Panc1 (cell line): ENCODE data around the gene CHCHD6. TPM values are rescaled to one million over a fixed set of nuclear protein-coding genes. Genes with fewer than 3 reads are reported as not detected.

Experiments
- ATAC-seq: fragments of 200-7000 bp; cut with Tn5 transposase; 2 replicates; pipeline ENCODE4 v1.9.1; 2020; ENCODE audit warnings: mild to moderate bottlenecking, moderate library complexity
- BruUV-seq: library from RNA; stranded (reverse); fragments of 400-500 nt; replicated peaks from 2 replicates; lab custom pipeline; 2021; lab: Mats Ljungman, UMichigan
- CTCF ChIA-PET: fragments of 300-600 bp; sonication (Branson Sonifier 250); formaldehyde crosslinking; loops from one replicate; lab custom pipeline; 2022; ENCODE audit warnings: antibody characterized with exemption; lab: Charles Lee
- POLR2A ChIA-PET: fragments of 300-600 bp; sonication (Branson Sonifier 250); formaldehyde crosslinking; loops from one replicate; lab custom pipeline; 2022; ENCODE audit warnings: antibody characterized with exemption; lab: Charles Lee
- DNase-seq: peaks from one replicate; pipeline ENCODE4 v3.0.0-alpha.2; 2010; ENCODE audit warnings: low read depth, low spot score
- H3K27ac ChIP-seq: 2 replicates; pipeline ENCODE4 v1.5.1; 2011; ENCODE audit warnings: mild to moderate bottlenecking, low read length, inconsistent platforms
- H3K27me3 ChIP-seq: fragments of 200-500 bp; sonication (Bioruptor generic); 2 replicates; pipeline ENCODE4 v1.6.0; 2014; ENCODE audit warnings: low read length, inconsistent platforms; ENCODE audit not compliant: control insufficient read depth, insufficient read depth
- H3K36me3 ChIP-seq: fragments of 200-500 bp; sonication (Bioruptor generic); 2 replicates; pipeline ENCODE4 v1.5.1; 2014; ENCODE audit warnings: inconsistent platforms, mild to moderate bottlenecking, low read length, moderate library complexity; ENCODE audit not compliant: control insufficient read depth, insufficient read depth
- H3K4me1 ChIP-seq: 2 replicates; pipeline ENCODE4 v1.5.1; 2011; ENCODE audit warnings: inconsistent platforms, mild to moderate bottlenecking, low read length, moderate library complexity; ENCODE audit not compliant: control insufficient read depth, insufficient read depth
- H3K4me3 ChIP-seq, 2 experiments: 2 replicates each; pipeline ENCODE4 v1.5.1; 2011 to 2012; ENCODE audit warnings: low read depth in 2 of 2, low read length in 2 of 2, mild to moderate bottlenecking in 2 of 2, inconsistent platforms in 1 of 2, moderate library complexity in 1 of 2
- H3K9me3 ChIP-seq: fragments of 200-500 bp; sonication (Bioruptor generic); 2 replicates; pipeline ENCODE4 v1.5.1; 2014; ENCODE audit warnings: low read depth, mild to moderate bottlenecking, inconsistent platforms, low read length, moderate library complexity; ENCODE audit not compliant: control insufficient read depth, insufficient read depth
- POLR2AphosphoS5 ChIP-seq: IDR thresholded peaks from 2 replicates; pipeline ENCODE4 v1.6.1; 2012; ENCODE audit warnings: mild to moderate bottlenecking, low read depth, low read length, moderate library complexity
- SIN3A ChIP-seq: IDR thresholded peaks from 2 replicates; pipeline ENCODE4 v1.6.1; 2012; ENCODE audit warnings: low read depth, mild to moderate bottlenecking, low read length, moderate library complexity, borderline replicate concordance; ENCODE audit not compliant: insufficient read depth
- TCF7L2 ChIP-seq: IDR thresholded peaks from 2 replicates; pipeline ENCODE4 v1.6.1; 2011; ENCODE audit warnings: mild to moderate bottlenecking, low read depth, low read length, inconsistent platforms
- in situ Hi-C: cut with HindIII; loops from 2 replicates; pipeline ENCODE4 v1.10.0; 2016; ENCODE audit warnings: low sequenced_read_pairs, low pct_unique_long_range_greater_than_20kb
- intact Hi-C: fragments of 100-400 bp; cut with micrococcal nuclease; formaldehyde crosslinking; loops from one replicate; pipeline ENCODE4 v1.10.0; 2022; ENCODE audit not compliant: unreplicated experiment
- total RNA-seq: library from RNA; stranded (reverse); gene quantifications from one replicate; pipeline ENCODE4 v1.2.1, GENCODE V29; 2021; ENCODE audit not compliant: unreplicated experiment
- TF ChIP-seq, protein P1 (sequence below): fragments of 450-650 bp; IDR thresholded peaks from 2 replicates; pipeline ENCODE4 v1.5.1; 2017; ENCODE audit warnings: mild to moderate bottlenecking
- TF ChIP-seq, protein P2 (sequence below), 2 experiments: IDR thresholded peaks; 2 replicates each; pipeline ENCODE4 v1.6.1; 2011 to 2012; ENCODE audit warnings: low read depth in 2 of 2, control low read depth in 1 of 2, low read length in 1 of 2, mild to moderate bottlenecking in 1 of 2, moderate library complexity in 1 of 2; ENCODE audit not compliant: insufficient read depth in 1 of 2

Gene CHCHD6
- total RNA-seq, 1 experiment from 2014 or later, result 31.5 TPM

DNA sequence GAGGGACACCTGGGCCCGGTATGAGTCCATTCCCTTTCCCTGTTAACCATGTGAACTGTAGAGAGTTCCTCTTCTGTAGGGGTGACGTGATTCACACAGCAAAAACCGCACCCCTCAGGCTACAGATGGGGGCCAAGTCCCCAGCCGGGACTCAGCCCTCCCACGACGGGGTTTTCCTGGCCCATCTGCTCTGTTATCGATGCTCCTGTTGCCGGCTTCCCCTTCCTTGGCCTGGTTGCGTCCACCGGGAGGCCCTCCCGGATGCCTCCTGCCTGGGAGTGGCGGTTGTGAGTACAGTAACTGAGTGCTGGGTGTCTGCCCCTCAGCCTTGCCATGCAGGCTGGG is 278.1 kb downstream of the CHCHD6 start:
- POLR2A ChIA-PET, result no interaction called here
- peaks cover 41% of the 10 kb centered on the region for H3K4me1 ChIP-seq
- ATAC-seq (peak; percentile 48), DNase-seq (no peak)
- TF ChIP-seq, protein P1, sequence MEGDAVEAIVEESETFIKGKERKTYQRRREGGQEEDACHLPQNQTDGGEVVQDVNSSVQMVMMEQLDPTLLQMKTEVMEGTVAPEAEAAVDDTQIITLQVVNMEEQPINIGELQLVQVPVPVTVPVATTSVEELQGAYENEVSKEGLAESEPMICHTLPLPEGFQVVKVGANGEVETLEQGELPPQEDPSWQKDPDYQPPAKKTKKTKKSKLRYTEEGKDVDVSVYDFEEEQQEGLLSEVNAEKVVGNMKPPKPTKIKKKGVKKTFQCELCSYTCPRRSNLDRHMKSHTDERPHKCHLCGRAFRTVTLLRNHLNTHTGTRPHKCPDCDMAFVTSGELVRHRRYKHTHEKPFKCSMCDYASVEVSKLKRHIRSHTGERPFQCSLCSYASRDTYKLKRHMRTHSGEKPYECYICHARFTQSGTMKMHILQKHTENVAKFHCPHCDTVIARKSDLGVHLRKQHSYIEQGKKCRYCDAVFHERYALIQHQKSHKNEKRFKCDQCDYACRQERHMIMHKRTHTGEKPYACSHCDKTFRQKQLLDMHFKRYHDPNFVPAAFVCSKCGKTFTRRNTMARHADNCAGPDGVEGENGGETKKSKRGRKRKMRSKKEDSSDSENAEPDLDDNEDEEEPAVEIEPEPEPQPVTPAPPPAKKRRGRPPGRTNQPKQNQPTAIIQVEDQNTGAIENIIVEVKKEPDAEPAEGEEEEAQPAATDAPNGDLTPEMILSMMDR, result no peak
- TF ChIP-seq SIN3A (no peak), TCF7L2 (no peak), POLR2AphosphoS5 (no peak)
- TF ChIP-seq, protein P2, sequence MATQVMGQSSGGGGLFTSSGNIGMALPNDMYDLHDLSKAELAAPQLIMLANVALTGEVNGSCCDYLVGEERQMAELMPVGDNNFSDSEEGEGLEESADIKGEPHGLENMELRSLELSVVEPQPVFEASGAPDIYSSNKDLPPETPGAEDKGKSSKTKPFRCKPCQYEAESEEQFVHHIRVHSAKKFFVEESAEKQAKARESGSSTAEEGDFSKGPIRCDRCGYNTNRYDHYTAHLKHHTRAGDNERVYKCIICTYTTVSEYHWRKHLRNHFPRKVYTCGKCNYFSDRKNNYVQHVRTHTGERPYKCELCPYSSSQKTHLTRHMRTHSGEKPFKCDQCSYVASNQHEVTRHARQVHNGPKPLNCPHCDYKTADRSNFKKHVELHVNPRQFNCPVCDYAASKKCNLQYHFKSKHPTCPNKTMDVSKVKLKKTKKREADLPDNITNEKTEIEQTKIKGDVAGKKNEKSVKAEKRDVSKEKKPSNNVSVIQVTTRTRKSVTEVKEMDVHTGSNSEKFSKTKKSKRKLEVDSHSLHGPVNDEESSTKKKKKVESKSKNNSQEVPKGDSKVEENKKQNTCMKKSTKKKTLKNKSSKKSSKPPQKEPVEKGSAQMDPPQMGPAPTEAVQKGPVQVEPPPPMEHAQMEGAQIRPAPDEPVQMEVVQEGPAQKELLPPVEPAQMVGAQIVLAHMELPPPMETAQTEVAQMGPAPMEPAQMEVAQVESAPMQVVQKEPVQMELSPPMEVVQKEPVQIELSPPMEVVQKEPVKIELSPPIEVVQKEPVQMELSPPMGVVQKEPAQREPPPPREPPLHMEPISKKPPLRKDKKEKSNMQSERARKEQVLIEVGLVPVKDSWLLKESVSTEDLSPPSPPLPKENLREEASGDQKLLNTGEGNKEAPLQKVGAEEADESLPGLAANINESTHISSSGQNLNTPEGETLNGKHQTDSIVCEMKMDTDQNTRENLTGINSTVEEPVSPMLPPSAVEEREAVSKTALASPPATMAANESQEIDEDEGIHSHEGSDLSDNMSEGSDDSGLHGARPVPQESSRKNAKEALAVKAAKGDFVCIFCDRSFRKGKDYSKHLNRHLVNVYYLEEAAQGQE (IDR thresholded peaks at IDR 0.05; ENCODE audit: insufficient read depth in 1 of 2, low read depth in 2 of 2, low read length in 1 of 2), result no peak
- CTCF ChIA-PET, result interaction anchor here (0.5 kb wide), 1 partner anchor 473 kb away, joined by 3 read pairs; no protein-coding TSS in a partner anchor
- intact Hi-C loops (loop anchor here (5.0 kb wide), 3 partner anchors 230 to 475 kb away; no protein-coding TSS in a partner anchor), in situ Hi-C loops (no loop called here)
- H3K36me3 ChIP-seq, result no peaks in the 10 kb centered on the region
- H3K4me3 ChIP-seq, result peak overlapping the region; percentile 52 to 64
- H3K9me3 ChIP-seq, result no peaks in the 10 kb centered on the region
- H3K27me3 ChIP-seq, result no peaks in the 10 kb centered on the region
- H3K27ac ChIP-seq, result peak overlapping the region; percentile 86
- BruUV-seq, result no TSS peak

DNA sequence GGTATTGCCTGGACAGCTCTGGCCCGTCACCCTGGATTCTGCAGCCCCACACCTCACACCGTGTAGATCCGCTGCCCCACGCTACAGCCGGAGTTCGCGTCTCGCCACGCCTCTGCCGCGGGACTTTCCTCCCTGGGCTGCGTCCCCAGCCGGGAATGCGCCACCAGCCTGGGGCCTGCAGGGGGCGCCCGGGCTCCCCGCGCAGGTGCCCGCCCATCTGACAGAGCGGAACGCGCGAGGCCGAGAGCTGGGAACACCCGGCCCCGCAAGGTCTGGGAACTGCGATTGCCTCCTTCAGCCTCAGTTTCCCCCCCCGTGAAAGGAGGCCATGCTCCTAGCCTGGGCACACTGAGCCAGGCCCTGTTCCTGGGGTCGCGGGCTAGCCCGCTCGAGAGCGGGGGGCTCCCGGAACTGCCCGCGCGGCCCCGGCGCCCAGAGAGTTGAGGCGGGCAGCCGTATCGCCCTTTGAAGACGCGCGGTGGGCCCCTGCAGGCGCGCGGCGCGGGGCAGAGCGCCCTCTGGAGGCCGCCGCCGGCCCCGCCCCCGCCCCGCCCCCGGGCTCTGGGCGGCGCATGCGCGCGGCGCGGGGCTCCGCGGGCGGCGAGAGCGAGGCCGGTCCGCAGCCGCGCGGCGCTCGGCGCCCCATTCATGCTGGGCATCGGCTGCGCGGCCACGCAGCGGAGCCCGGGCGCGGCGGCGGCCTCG is 278.6 kb downstream of the CHCHD6 start, which contains the start of gene PLXNA1:
Gene PLXNA1, plus strand, starts transcription at position 645 of the 705 bp plus-strand sequence. CDS start 5,479 bp downstream, outside the sequence.
- Histone ChIP-seq H3K4me3 (peak within 1 kb of the TSS; percentile 64 to 75), H3K27ac (peak within 1 kb of the TSS; percentile 86), H3K9me3 (no peaks in the 10 kb centered on the region), H3K4me1 (peaks cover 41% of the 10 kb centered on the region), H3K36me3 (no peaks in the 10 kb centered on the region), H3K27me3 (no peaks in the 10 kb centered on the region)
- POLR2A ChIA-PET, result no interaction called here
- DNase-seq, result peak; percentile 41
- in situ Hi-C loops (no loop called here), intact Hi-C loops (loop anchor here (5.0 kb wide), 3 partner anchors 230 to 475 kb away; no protein-coding TSS in a partner anchor)
- CTCF ChIA-PET, result interaction anchor here (0.5 to 0.7 kb wide), 5 partner anchors 9 to 473 kb away, joined by 3 to 4 read pairs (median 3); no protein-coding TSS in a partner anchor
- TF ChIP-seq TCF7L2 (peak; percentile 89), POLR2AphosphoS5 (no peak), SIN3A (0 out of 2 replicates have a peak, but pooled peaks have one; percentile 8)
- TF ChIP-seq, protein P2 (IDR thresholded peaks at IDR 0.05; ENCODE audit: insufficient read depth in 1 of 2, low read depth in 2 of 2, low read length in 1 of 2), result peak in 1 of 2 experiments; percentile 70; a peak in 2 of 4 replicates
- TF ChIP-seq, protein P1, result peak; percentile 99
- BruUV-seq, result no TSS peak
- ATAC-seq, result peak; percentile 88
